OCI-LY1 (cell line): Measurements from ENCODE around the gene MED25.

Source experiments
- H2AFZ ChIP-seq: fragments of 200-600 bp; sonication (generic), shearing (Covaris generic); 2 replicates; pipeline ENCODE4 v1.6.0; 2014; ENCODE audit warnings: antibody characterized with exemption, mild to moderate bottlenecking, low read length
- H3F3A ChIP-seq: fragments of 200-600 bp; sonication (generic), shearing (Covaris generic); 2 replicates; pipeline ENCODE4 v1.6.0; 2014; ENCODE audit warnings: mild to moderate bottlenecking, antibody characterized with exemption, low read length, moderate library complexity; ENCODE audit not compliant: insufficient read depth
- H3K27ac ChIP-seq: fragments of 200-600 bp; sonication (generic); 2 replicates; pipeline ENCODE4 v1.5.1; 2014; ENCODE audit warnings: low read length, mixed run types, mild to moderate bottlenecking, low read depth; ENCODE audit not compliant: poor library complexity, severe bottlenecking
- H3K27me3 ChIP-seq: fragments of 200-600 bp; sonication (generic); 2 replicates; pipeline ENCODE4 v1.6.0; 2014; ENCODE audit warnings: antibody characterized with exemption, mild to moderate bottlenecking, low read length, moderate library complexity; ENCODE audit not compliant: insufficient read depth
- H3K36me3 ChIP-seq: fragments of 200-600 bp; sonication (generic); 2 replicates; pipeline ENCODE4 v1.6.1; 2014; ENCODE audit warnings: mild to moderate bottlenecking, antibody characterized with exemption, low read length, moderate library complexity, mixed read lengths; ENCODE audit not compliant: insufficient read depth
- H3K4me1 ChIP-seq: fragments of 200-600 bp; sonication (generic); 2 replicates; pipeline ENCODE4 v1.5.1; 2014; ENCODE audit warnings: mild to moderate bottlenecking, low read length, moderate library complexity; ENCODE audit not compliant: insufficient read depth, severe bottlenecking
- H3K4me2 ChIP-seq: fragments of 200-600 bp; sonication (generic), shearing (Covaris generic); 2 replicates; pipeline ENCODE4 v1.6.1; 2014; ENCODE audit warnings: low read length
- H3K4me3 ChIP-seq: fragments of 200-600 bp; sonication (generic); 2 replicates; pipeline ENCODE4 v1.5.1; 2014; ENCODE audit warnings: low read length, low read depth, mild to moderate bottlenecking, mixed read lengths; ENCODE audit not compliant: poor library complexity, severe bottlenecking
- H3K79me2 ChIP-seq: fragments of 200-600 bp; shearing (Covaris generic); 2 replicates; pipeline ENCODE4 v1.6.1; 2016; ENCODE audit warnings: mixed run types, low read length, mixed read lengths; ENCODE audit not compliant: insufficient read depth
- H3K9ac ChIP-seq: fragments of 200-600 bp; sonication (generic), shearing (Covaris generic); 2 replicates; pipeline ENCODE4 v1.6.1; 2014; ENCODE audit warnings: mild to moderate bottlenecking, low read length, mixed read lengths
- H3K9me2 ChIP-seq: fragments of 200-600 bp; sonication (generic), shearing (Covaris generic); 2 replicates; pipeline ENCODE4 v1.6.1; 2014; ENCODE audit warnings: low read depth, mild to moderate bottlenecking, low read length, mixed read lengths
- H3K9me3 ChIP-seq: fragments of 200-600 bp; shearing (Covaris generic); 2 replicates; pipeline ENCODE4 v1.6.1; 2014; ENCODE audit warnings: low read length, mixed read lengths
- H4K20me1 ChIP-seq: fragments of 200-600 bp; sonication (generic), shearing (Covaris generic); 2 replicates; pipeline ENCODE4 v1.6.0; 2016; ENCODE audit warnings: mild to moderate bottlenecking, low read length; ENCODE audit not compliant: insufficient read depth
- CTCF ChIP-seq: fragments of 200-600 bp; sonication (generic), shearing (Covaris generic); IDR thresholded peaks from 2 replicates; pipeline ENCODE4 v1.5.1; 2017; ENCODE audit warnings: mild to moderate bottlenecking, antibody characterized with exemption, low read length, moderate library complexity, mixed read lengths
- EZH2 ChIP-seq: fragments of 200-600 bp; sonication (generic), shearing (Covaris generic); IDR thresholded peaks from 2 replicates; pipeline ENCODE4 v1.8.0; 2017; ENCODE audit warnings: borderline replicate concordance, mixed run types, mild to moderate bottlenecking, antibody characterized with exemption, low read length, moderate library complexity, mixed read lengths

The MED25 gene

GRCh38 chr19:49846408-49846807 lies 28.3 kb downstream of the MED25 start:
- Histone ChIP-seq H3K27me3 (no peaks in the 10 kb centered on the region), H4K20me1 (no peaks in the 10 kb centered on the region), H3K4me1 (peaks cover 49% of the 10 kb centered on the region), H2AFZ (no peak overlapping the region), H3K4me3 (no peak overlapping the region), H3K9me2 (no peaks in the 10 kb centered on the region), H3F3A (no peaks in the 10 kb centered on the region), H3K79me2 (no peaks in the 10 kb centered on the region), H3K4me2 (no peak overlapping the region), H3K27ac (peak overlapping the region; percentile 88), H3K9ac (no peak overlapping the region), H3K36me3 (peaks cover 6% of the 10 kb centered on the region; the same call in 1 of the 2 replicates), H3K9me3 (0 out of 2 replicates have a peak, but pooled peaks cover 3% of the 10 kb centered on the region)
- TF ChIP-seq EZH2 (no peak), CTCF (no peak)

GRCh38 chr19:49847731-49848696 lies 29.9 kb downstream of the MED25 start:
- no peak for TF ChIP-seq CTCF
- TF ChIP-seq EZH2: no peak
- H3K4me2 ChIP-seq: no peak overlapping the region

GRCh38 chr19:49848938-49849337 lies 30.8 kb downstream of the MED25 start:
- Histone ChIP-seq H3K4me3 (no peak overlapping the region), H3K27ac (peak overlapping the region; percentile 32), H3F3A (no peaks in the 10 kb centered on the region), H3K36me3 (no peaks in the 10 kb centered on the region), H3K4me1 (peaks cover 46% of the 10 kb centered on the region), H4K20me1 (no peaks in the 10 kb centered on the region), H3K9me2 (no peaks in the 10 kb centered on the region), H3K9me3 (0 out of 2 replicates have a peak, but pooled peaks cover 3% of the 10 kb centered on the region), H3K27me3 (no peaks in the 10 kb centered on the region), H3K79me2 (peaks cover 23% of the 10 kb centered on the region), H3K4me2 (no peak overlapping the region), H2AFZ (no peak overlapping the region), H3K9ac (no peak overlapping the region)
- TF ChIP-seq CTCF (no peak), EZH2 (no peak)

More at GRCh38 chr19:49847731-49848696, 29.9 kb downstream of the MED25 start:
- no peaks in the 10 kb centered on the region for H3K27me3 ChIP-seq
- peaks cover 14% of the 10 kb centered on the region for H3K79me2 ChIP-seq
- H3K27ac ChIP-seq: peak overlapping the region; percentile 32
- H4K20me1 ChIP-seq: no peaks in the 10 kb centered on the region
- H3K9me2 ChIP-seq: no peaks in the 10 kb centered on the region
- no peak overlapping the region for H2AFZ ChIP-seq
- H3F3A ChIP-seq: no peaks in the 10 kb centered on the region
- H3K4me1 ChIP-seq: peaks cover 46% of the 10 kb centered on the region
- H3K4me3 ChIP-seq: no peak overlapping the region
- H3K9ac ChIP-seq: no peak overlapping the region
- 0 out of 2 replicates have a peak, but pooled peaks cover 3% of the 10 kb centered on the region for H3K9me3 ChIP-seq
- H3K36me3 ChIP-seq: no peaks in the 10 kb centered on the region
